GM21576 (cell line): ENCODE measurements around the gene ZNRF3.
"Not testable (repeated sequence)": the region's sequence is repeated elsewhere in the genome, so short reads cannot be mapped to it uniquely, and the experiment has no call there.

Experiments
- ATAC-seq: cut with Tn5 transposase; IDR thresholded peaks from one replicate; pipeline ENCODE4 v1.9.1; 2021; ENCODE audit warnings: mild to moderate bottlenecking, moderate library complexity; ENCODE audit not compliant: unreplicated experiment

Gene ZNRF3

DNA sequence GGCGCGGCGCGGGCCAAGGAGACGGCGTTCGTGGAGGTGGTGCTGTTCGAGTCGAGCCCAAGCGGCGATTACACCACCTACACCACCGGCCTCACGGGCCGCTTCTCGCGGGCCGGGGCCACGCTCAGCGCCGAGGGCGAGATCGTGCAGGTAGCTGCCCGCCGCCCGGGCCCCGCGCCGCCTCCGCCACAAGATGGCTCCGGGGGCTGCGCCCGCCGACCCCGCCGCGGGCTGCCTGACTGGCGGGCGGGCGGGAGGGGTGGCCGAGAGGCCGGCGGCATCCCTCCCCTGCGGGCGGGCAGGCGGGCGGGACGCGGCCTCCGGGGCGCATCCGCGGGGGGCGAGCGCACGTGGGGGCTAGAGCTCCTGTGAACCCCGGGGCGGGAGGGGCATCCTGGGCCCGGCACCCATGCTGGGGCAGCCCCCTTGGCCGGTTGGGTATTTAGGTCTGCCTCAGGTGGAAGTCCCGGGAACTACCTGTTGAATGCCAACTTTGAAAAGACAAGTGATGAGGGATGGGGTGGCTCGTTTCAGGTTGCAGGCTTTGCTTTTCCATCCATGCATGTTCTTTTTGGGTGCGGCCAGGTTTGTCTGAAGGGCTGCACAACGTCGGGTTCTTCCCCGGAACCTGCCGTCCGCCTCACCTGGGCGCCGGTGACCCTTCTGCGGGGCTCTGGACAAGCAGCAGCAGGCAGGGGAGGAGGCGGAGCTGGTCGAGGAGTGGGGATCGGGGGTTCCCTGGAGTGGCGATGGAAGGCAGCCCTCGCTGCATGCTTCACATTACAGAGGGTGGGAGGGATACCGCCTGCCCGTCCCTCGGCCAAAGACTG lies 760 bp downstream of the ZNRF3 start:
- ATAC-seq, result no peak

DNA sequence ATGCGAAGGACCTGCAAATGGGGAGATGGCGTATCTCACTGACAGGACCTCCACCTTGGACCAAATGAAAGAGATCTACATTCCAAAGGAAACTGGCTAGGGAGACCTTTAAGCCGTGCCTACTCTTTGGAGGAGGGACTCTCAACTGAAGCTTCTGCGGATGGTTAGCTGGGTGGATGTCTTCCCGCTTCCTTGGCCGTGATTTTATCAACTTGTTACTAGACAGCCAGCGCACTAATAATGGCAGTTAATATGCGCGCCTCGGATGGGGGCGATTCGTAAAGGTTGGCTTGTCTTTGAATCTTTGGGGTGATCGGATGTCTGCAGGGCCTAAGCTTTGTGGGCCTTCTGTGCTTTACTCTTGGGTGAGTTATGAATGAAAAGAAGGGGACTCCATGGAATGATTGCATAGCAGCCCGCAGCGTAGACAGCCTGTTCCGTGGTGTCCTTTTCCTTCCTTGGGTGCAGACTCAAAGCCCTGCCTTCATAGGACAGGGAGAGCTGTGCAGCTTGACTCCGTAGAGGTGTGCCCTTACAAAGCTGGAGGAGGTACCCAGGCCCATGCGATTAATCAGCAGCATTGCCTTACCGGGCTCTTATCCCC lies 1.5 kb downstream of the ZNRF3 start:
- no peak for ATAC-seq

DNA sequence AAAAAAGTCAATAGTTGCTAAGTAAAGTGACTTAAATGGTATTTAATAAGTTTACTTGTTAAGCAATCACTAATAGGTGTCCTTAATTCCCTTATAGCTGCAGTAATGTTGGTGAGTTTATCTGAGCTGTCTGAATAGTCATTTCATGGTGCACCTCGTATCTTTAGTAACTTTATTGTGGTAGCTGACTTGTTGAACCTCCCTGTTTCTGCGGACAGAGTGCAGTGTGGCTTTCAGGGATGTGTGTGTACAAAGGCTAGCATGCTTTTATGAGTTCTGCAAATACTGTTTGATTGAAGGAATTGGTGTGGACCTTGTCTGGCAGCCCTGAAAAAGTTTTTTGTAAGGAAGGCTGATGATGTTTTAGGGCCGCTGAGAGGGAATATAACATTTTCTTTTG lies 2.6 kb downstream of the ZNRF3 start:
- ATAC-seq, result no peak

GRCh38 chr22:28886679-28887078 lies 3.3 kb downstream of the ZNRF3 start:
- not testable (repeated sequence) for ATAC-seq

DNA sequence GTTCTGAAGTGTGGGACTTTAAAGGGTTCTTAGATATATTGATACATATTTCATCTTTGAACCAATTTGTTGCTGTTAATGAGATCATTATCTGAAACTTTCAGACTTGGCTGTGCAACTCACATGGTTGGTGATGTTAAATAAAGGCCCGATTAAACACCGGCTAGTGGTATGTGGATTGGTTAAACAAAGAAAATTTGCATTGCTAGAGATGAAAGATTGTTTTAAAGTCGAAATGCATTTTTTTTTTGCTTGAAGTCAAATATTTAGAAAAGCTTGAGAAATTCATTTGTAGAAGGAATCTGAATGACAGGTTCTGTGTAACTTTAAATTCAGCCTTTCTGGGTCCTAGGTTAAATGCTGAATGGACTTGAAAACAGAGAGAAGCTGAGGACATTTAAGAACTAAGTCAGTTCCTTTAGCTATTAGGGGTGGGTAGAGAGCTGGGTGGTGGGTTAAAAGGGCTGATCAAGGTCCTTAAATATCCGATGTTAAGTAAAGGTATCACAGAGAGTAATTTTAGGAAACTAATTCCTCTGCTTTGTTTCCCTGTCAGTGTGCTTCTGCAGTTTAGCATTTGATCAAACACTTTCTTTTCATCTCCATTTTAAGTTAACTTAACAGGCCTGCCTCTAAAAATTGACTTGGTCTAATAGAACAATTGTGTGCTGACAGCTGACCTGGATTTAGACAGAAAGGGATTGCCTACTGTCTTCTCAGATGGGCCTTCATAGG lies 4.5 kb downstream of the ZNRF3 start:
- no peak for ATAC-seq

GRCh38 chr22:28889478-28890024 lies 6.2 kb downstream of the ZNRF3 start:
- ATAC-seq, result no peak

GRCh38 chr22:28891156-28891733 lies 7.9 kb downstream of the ZNRF3 start:
- no peak for ATAC-seq

DNA sequence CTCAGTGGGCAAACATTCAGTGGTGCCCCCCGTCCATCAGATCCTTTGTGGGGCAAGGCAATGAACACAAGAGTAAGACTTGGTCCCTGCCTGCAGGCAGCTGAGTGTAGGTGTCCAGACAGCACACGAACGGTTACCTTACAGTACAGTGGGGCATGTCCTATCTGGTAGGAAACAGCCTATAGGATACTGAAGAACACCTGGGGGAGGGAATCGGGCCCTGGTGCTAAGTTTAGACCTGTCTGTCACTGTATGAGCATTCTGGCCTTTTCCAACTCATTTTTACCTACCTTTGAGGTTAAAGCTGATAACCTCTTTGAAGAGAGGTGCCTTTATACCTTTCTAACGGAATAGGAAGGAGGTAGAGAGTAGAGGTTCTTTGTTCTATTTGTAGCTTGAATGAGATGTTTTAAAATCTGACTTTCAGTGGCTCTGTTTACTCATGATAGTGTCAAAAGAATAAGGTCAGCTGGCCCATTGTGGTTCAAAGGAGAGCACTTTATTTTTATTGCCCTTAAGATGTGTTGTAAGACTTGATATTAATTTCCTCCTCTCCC lies 8.9 kb downstream of the ZNRF3 start:
- ATAC-seq, result no peak

GRCh38 chr22:28893810-28894209 lies 10.4 kb downstream of the ZNRF3 start:
- no peak for ATAC-seq

- ATAC-seq, result no peak
Observed at GRCh38 chr22:28894334-28894733, 11.0 kb downstream of the ZNRF3 start.

DNA sequence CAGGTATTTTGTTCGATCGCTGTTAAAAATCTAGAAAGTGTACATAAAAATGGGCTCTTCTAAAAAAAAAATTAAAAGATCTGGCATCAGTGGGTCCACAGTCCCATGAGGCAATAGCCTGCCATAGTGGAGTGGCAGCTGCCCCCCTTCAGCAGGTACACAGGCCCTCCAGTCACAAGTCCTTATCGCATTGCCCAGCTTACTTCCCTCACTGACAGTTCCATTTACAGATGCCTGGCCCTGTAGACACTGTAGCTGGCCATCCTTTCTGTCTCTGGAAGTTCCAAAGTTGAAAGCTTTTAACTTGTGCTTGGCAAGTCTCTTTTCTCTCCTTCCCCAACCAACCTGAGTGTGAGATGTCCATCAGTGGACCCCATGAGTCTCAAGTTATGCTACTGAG lies 11.4 kb downstream of the ZNRF3 start:
- ATAC-seq, result no peak

DNA sequence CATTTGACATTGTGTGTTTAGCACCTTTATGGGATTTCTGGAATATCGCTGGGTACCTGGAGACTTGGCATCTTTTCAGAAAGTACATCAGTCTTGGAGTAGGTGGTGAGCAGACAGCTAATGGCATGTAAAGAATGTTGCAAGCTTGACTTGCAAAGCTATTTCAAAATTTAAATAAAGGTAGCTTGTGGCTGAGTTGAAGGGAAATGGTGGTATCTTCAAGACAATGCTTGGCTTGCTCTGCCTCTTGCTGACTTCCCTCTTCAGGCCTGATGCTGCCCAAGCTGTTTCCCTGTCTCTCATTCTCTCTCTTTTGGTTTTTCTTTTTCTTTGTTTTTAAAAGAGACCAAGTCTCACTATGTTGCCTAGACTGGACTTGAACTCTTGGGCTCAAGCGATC lies 13.2 kb downstream of the ZNRF3 start:
- no peak for ATAC-seq

DNA sequence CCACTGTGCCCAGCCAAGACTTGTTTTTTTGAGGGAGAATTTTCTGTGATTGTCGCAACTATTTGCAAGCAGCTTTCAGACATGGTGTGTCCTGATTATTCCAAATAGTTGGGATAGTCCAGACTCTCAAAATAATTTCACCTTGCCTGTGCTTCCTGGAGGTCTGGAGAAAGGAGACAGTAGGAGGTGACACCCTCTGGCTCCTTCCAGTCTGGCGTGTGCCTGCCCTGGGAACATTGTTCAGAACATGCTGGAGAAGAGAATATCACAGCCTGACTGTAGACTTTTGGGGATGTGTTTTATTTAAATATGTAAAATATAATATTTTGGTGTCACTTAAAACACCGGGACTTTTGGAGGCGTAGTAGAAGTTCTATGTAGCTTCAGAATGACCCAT lies 14.9 kb downstream of the ZNRF3 start:
- ATAC-seq, result no peak

- ATAC-seq, result no peak
Observed at GRCh38 chr22:28899199-28899853, 16.0 kb downstream of the ZNRF3 start.

DNA sequence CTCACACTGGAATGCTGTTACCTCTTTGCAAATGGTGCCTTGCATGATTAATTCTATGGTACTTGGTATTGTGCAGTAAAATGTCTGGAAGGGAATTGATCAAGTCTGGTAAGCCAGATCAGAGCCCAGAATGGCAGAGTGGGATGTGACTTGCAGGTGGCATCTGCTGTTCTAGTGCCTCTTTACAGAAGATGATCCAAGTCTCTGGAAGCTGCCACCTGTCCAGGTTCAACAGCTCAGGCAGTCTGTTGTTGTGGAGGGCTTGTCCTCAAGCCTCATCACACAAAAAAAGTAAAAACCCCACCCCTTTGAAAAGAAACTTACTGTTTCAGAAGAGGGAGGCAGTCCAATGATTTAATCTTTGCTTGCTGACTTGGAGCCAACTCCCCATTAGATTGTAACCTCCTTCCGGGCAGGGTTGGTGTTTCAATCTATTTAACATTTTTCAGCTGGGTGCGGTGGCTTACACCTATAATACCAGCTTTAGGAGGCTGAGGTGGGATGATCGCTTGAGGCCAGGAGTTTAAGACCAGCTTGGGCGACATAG lies 17.1 kb downstream of the ZNRF3 start:
- ATAC-seq, result no peak

DNA sequence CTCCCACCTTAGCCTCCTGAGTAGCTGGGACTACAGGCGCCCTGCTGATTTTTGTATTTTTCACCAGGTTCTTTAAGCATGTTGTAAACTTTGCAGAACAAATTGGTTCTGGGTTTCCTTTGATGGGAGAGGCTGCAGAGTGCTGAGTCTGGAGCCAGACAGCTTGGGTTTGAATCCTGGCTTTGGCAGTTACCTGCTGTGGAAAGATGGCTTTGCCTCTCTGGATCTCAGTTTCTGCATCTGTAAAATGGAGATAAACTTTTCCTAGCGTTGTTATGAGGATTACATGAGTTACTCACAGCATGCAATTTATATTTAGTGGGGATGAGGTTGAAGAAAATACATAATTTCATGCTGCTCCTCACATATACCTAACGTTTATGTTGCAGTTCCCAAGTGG lies 19.1 kb downstream of the ZNRF3 start:
- ATAC-seq, result no peak

- no peak for ATAC-seq
Observed at GRCh38 chr22:28903080-28903479, 19.7 kb downstream of the ZNRF3 start.

DNA sequence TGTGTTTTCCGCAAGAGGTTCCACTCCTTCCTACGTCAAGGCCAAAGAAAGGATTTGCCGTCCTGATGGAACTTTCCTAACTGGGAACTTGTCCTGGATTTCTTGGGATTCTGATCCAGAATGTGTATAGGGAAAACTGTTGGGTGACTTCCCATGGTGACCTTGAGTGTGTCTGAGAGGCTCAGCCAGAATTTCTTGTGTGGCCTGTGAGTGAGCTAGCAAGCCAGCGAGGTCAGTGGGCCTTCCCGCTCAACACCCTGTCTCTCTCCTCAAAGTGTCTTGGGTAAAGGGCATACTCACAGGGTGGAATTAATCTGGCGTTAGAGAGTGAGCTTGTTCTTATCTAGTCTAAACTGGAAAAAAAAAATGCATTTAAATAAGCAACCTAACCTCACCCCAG lies 20.4 kb downstream of the ZNRF3 start:
- ATAC-seq, result no peak

DNA sequence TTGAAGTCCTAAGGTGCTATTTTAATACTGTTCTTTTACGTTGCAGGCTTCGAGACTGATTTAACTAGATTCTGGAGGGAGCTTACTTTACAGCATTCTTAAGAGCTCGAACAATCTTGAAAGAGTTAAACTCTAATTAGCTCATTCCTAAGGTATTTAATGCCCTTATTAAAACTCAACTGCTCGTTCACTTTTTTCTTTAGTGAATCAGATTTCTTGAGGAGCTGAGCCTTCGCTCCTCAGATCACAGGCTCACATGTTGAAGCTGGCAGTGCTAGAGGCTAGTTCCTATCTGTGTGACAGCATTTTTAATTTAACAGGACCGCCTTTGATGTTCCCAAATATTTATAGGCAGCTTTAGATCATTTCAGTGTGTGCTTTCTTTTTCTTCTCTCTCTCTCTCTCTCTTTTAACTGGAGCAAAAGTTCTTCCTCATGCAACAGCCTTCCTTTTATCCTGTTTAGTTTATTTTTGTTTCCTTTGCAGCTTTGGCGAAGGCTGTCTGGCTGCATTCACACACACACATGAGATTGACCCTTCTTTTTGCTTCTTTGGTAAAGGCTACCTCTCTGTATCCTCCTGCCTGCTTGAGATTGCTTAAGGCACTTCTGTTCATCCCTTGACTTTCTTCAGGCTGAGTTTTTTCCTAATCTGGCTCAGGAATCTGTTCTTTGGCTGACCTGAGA lies 21.0 kb downstream of the ZNRF3 start:
- no peak for ATAC-seq
